H1 (cell line): ENCODE measurements around the gene CHCHD6. TPM values are rescaled to one million over a fixed set of nuclear protein-coding genes. Genes with fewer than 3 reads are reported as not detected.

Experiments used
- EZH2 ChIP-seq: fragments of 200-600 bp; sonication (generic); IDR thresholded peaks from 2 replicates; pipeline ENCODE4 v1.7.1; 2012; ENCODE audit warnings: low read depth, mild to moderate bottlenecking, moderate library complexity, low read length, inconsistent platforms; ENCODE audit not compliant: severe bottlenecking
- RAD21 ChIP-seq, 2 experiments: IDR thresholded peaks in 1 of 2; conservative IDR thresholded peaks in 1 of 2; 2 replicates each; pipeline ENCODE4 v1.6.1; 2011; ENCODE audit warnings: low read depth in 2 of 2, low read length in 2 of 2, improper control_type of control experiment in 1 of 2, inconsistent platforms in 1 of 2, mild to moderate bottlenecking in 1 of 2, moderate library complexity in 1 of 2
- SP1 ChIP-seq: IDR thresholded peaks from 2 replicates; pipeline ENCODE4 v1.6.1; 2011; ENCODE audit warnings: low read depth, low read length
- SP4 ChIP-seq: IDR thresholded peaks from 2 replicates; pipeline ENCODE4 v1.6.1; 2012; ENCODE audit warnings: low read length, inconsistent platforms
- polyA plus RNA-seq, 7 experiments: library from polyadenylated mRNA; depleted of rRNA in 3 of 7; stranded (reverse) in 5 of 7; unstranded in 2 of 7; fragments of >200 nt in 5 of 7; fragments of 200-250 nt in 2 of 7; gene quantifications; 1 replicate in 5 of 7; 2 replicates in 1 of 7; 4 replicates in 1 of 7; pipeline versions ENCODE4 v1.2.1 to v1.2.3, GENCODE V29; 2011 to 2013; ENCODE audit warnings: missing spikeins in 2 of 7, mixed read lengths in 2 of 7
- total RNA-seq: library from RNA; stranded (reverse); fragmentation: NEBNext Ultra II Directional; extraction: Animal tissue kit (Norgen Biotek cat#: 25700); gene quantifications from 2 replicates; pipeline ENCODE4 v1.2.1, GENCODE V29; 2021

Gene CHCHD6
- total and polyA plus RNA-seq, 2 of the 8 experiments (the other 6 are each of a cell fraction or from before 2014, with no cell fraction given): 32.4 to 37.6 TPM

GRCh38 chr3:126986001-126986400 lies 282.0 kb downstream of the CHCHD6 start (continued):
- TF ChIP-seq RAD21 (IDR thresholded peaks at IDR 0.05 in 1 of 2, conservative IDR thresholded peaks at IDR 0.05 in 1 of 2; ENCODE audit: low read depth in 2 of 2, low read length in 2 of 2): no peak
- no peak for TF ChIP-seq SP1
- no peak for TF ChIP-seq EZH2
- no peak for TF ChIP-seq SP4
